DOHH2 (cell line): ENCODE data around the gene FREM1.

ENCODE experiments used
- EZH2phosphoT487 ChIP-seq: fragments of 200-600 bp; sonication (generic); IDR thresholded peaks from 2 replicates; pipeline ENCODE4 v1.6.1; 2017; ENCODE audit warnings: borderline replicate concordance, mild to moderate bottlenecking, antibody characterized with exemption, low read length, moderate library complexity, mixed read lengths
- TF ChIP-seq, protein P1 (sequence below): fragments of 200-600 bp; sonication (generic); IDR thresholded peaks from one replicate; pipeline ENCODE4 v1.5.1; 2014; ENCODE audit warnings: antibody characterized with exemption, mild to moderate bottlenecking, low read depth, low read length; ENCODE audit not compliant: poor library complexity, severe bottlenecking

DNA sequence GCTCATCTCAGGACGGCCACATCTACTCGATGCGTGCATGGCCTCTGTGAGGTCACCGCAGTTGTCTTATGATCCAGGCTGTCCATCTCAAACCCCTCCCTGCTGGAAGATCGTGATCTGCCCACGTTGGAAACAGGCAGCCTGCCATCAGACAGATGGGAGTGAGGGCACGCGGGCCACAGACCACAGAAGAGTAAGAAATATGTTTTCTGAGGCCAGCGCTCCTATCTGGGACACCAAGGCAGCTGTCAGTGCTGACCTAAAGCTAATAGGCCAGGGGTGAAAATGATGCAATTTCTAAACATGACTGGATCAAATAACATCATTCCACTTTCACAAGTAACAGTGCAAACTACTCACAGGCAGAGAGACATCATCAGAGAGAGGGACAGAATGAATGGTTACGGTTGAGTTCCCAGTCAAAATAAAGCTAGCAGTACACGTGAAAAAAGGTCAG is 130.6 kb downstream of the FREM1 start:
- TF ChIP-seq, protein P1, sequence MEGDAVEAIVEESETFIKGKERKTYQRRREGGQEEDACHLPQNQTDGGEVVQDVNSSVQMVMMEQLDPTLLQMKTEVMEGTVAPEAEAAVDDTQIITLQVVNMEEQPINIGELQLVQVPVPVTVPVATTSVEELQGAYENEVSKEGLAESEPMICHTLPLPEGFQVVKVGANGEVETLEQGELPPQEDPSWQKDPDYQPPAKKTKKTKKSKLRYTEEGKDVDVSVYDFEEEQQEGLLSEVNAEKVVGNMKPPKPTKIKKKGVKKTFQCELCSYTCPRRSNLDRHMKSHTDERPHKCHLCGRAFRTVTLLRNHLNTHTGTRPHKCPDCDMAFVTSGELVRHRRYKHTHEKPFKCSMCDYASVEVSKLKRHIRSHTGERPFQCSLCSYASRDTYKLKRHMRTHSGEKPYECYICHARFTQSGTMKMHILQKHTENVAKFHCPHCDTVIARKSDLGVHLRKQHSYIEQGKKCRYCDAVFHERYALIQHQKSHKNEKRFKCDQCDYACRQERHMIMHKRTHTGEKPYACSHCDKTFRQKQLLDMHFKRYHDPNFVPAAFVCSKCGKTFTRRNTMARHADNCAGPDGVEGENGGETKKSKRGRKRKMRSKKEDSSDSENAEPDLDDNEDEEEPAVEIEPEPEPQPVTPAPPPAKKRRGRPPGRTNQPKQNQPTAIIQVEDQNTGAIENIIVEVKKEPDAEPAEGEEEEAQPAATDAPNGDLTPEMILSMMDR, result no peak
- no peak for TF ChIP-seq EZH2phosphoT487
